Activated CD4-positive, alpha-beta T cell treated with anti-CD3 and anti-CD28 coated beads, Interleukin-2, Interleukin-4, amounts not matched to agents 100 ng/mL and 50 ng/mL, durations not matched to agents 16 hours and 8 hours (primary cell): Measurements from ENCODE around the gene CD244.
"Not testable (repeated sequence)": the region's sequence is repeated elsewhere in the genome, so short reads cannot be mapped to it uniquely, and the experiment has no call there.

Source experiments
- DNase-seq: peaks from one replicate; pipeline ENCODE4 v3.0.0-alpha.2; 2020; ENCODE audit warnings: low spot score

The CD244 gene, protein sequence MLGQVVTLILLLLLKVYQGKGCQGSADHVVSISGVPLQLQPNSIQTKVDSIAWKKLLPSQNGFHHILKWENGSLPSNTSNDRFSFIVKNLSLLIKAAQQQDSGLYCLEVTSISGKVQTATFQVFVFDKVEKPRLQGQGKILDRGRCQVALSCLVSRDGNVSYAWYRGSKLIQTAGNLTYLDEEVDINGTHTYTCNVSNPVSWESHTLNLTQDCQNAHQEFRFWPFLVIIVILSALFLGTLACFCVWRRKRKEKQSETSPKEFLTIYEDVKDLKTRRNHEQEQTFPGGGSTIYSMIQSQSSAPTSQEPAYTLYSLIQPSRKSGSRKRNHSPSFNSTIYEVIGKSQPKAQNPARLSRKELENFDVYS

GRCh38 chr1:160862203-160863060 is at the start of gene CD244:
TSS of gene CD244 (minus strand) at chr1:160862887. CDS start at chr1:160862677, 210 bp downstream.
- DNase-seq, result peak; percentile 71

DNA sequence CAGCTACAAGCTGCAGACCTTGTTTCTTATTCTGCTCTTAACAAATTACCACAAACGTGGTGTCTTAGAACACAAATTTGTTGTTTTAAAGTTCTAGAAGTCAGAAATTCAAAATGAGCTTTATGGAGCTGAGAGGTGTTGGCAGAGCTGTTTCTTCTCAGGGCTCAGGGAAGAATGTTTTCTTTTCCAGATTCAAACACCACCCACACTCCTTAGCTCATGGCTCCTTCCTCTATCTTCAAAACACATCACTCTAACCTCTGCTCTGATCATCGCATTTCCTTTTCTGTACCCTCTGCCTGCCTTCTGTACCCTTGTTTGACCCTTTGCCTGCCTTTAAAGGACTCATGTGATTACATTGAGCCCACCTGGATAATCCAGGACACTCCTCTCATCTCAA is 49.2 kb upstream of the CD244 start:
- DNase-seq, result no peak

DNA sequence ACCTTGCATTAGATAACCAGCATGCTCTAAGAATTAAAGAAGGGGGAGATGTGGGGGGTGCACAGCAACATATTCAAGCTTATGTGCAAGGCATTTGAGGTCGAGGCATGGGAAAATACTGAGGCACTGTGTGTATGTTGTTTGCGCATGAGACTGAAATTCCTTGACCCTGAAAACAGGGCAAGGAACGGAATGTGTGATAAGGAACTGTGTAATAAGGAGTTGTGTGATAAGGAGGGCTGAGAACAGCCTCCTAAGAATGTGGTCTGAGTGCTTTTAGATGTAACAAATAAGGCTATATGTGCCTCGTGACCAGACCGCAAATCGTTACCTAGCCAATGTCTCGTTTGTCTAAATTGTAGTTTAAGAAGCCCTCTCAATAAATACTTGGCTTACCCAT is 48.8 kb upstream of the CD244 start:
- DNase-seq, result no peak

DNA sequence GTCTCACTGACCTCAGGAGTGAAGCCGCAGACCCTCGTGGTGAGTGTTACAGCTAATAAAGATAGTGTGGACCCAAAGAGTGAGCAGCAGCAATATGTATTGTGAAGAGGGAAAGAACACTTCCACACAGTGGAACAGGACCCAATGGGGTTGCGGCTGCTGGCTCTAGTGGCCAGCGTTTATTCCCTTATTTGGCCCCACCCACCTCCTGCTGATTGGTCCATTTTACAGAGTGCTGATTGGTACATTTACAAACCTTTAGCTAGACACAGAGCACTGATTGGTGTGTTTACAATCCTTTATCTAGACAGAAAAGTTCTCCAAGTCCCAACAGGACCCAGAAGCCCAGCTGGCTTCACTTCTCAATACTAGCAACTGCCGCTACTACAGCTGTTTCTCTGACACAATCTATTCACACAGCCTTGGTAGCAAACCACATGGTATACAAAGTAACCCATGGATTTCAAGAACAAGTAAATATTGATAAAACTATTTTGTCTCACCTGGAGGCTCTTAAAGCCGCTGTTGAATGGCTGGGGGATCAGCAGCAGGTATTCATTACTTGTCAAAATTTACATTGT is 47.6 kb upstream of the CD244 start:
- no peak for DNase-seq

DNA sequence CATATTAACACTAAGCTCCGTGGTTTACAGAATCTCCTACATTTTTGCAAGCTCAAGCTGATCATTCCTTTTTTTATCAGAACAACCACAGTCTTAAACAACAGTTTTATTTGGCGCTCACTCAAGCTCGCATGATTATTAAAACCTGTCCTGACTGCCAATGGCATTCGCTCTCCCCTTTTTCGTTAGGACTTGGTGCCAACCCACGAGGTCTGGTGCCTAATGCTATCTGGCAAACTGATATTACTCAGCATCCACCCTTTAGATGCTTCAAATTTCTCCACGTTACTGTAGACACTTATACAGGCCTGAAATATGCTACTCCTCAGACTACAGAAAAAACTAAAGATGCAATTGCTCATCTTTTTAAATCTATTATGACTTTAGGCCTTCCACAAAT is 45.3 kb upstream of the CD244 start:
- DNase-seq, result no peak

- DNase-seq, result no peak
Measured at GRCh38 chr1:160905617-160905989, 42.9 kb upstream of the CD244 start.

GRCh38 chr1:160904783-160905616 is 42.3 kb upstream of the CD244 start:
- DNase-seq, result no peak

GRCh38 chr1:160902251-160902650 is 39.6 kb upstream of the CD244 start:
- DNase-seq, result not testable (repeated sequence)

GRCh38 chr1:160901768-160902167 is 39.1 kb upstream of the CD244 start:
- no peak for DNase-seq

DNA sequence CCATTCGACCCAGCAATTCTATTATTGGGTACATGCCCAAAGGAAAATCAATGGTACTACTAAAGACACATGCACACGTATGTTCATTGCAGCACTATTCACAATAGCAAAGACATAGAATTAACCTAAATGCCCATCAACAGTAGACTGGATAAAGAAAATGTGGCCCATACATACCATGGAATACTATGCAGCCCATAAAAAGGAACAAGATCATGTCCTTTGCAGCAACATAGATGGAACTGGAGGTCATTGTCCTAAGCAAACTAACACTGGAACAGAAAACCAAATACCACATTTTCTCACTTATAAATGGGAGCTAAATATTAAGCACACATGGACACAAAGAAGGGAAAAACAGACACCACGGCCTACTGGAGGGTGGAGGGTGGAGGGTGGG is 38.0 kb upstream of the CD244 start:
- not testable (repeated sequence) for DNase-seq

- DNase-seq, result not testable (repeated sequence)
Measured at GRCh38 chr1:160894368-160895135, 31.9 kb upstream of the CD244 start.

DNA sequence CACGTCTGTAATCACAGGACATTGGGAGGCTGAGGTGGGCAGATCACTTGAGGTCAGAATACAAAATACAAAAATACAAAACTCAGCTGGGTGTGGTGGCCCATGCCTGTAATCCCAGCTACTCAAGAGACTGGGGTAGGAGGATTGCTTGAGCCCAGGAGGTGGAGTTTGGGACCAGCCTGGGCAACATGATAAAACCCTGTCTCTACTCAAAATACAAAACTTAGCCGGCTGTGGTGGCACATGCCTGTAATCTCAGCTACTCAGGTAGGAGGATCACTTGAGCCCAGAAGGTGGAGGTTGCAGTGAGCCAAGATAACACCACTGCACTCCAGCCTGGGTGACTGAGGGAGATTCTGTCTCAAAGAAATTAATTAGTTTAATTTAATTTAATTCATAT is 28.8 kb upstream of the CD244 start:
- DNase-seq, result no peak

GRCh38 chr1:160888926-160889325 is 26.2 kb upstream of the CD244 start:
- no peak for DNase-seq

GRCh38 chr1:160887071-160887470 is 24.4 kb upstream of the CD244 start:
- DNase-seq, result no peak

GRCh38 chr1:160885042-160885441 is 22.4 kb upstream of the CD244 start, which contains the start of gene ITLN1:
TSS of gene ITLN1 (minus strand) at chr1:160885180. CDS start at chr1:160884877, 303 bp downstream.
- no peak for DNase-seq

GRCh38 chr1:160884579-160884978 is 21.9 kb upstream of the CD244 start:
- DNase-seq, result no peak

GRCh38 chr1:160883581-160884513 is 21.2 kb upstream of the CD244 start:
- DNase-seq, result no peak

DNA sequence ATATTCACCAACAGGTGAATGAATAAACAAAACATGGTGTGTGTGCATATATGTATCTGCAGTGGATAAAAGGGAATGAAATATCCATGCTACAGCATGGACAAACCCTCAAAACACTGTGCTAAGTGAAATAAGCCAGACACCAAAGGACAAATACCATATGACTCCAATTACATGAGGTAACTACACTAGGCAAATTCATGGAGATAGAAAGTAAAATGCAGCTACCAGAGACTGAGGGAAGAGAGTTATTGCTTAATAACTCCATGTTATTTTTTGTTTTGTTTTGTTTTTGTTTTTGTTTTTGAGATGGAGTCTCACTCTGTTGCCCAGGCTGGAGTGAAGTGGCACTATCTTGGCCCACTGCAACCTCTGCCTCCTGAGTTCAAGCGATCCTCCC is 19.9 kb upstream of the CD244 start:
- no peak for DNase-seq

DNA sequence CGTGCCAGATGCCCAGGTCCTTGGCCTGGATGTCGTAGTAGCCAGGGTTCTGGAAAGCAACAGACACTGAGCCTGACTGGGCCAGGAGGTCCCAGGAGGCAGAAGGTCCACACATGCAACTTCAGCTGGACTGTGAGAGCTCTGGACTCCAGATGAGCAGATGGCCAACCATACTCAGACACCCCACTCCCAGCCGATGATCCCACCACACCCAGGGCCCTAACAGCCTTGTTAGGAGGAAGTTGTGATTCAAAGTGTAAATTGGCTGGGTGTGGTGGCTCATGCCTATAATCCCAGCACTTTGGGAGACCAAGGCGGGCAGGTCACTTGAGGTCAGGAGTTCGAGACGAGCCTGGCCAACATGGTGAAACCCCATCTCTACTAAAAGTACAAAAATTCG is 18.6 kb upstream of the CD244 start:
- not testable (repeated sequence) for DNase-seq

DNA sequence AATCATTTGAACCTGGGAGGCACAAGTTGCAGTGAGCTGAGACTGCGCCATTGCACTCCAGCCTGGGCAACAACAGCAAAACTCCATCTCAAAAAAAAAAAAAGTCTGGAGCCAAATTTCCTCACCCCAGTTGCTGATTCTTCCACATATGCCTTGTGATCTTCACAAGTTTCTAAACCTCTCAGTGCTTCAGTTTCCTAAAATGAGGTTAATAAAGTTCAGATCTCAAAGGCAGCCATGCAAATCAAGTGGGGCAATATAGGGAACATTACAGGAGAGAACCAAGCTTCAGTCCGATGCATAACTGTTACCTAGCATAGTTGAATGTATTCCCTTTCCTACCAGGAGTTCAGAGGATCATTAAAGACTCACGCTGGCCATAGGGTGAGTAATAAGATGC is 17.5 kb upstream of the CD244 start:
- DNase-seq, result no peak
